Stimulated activated CD4-positive, alpha-beta T cell treated with anti-CD3 and anti-CD28 coated beads, Interleukin-1b, Interleukin-23, amount 100 ng/mL, for 1 hour (primary cell): Measurements from ENCODE around the gene PSPC1.
"Not testable (repeated sequence)": the region's sequence is repeated elsewhere in the genome, so short reads cannot be mapped to it uniquely, and the experiment has no call there.

ENCODE experiments used
- DNase-seq, 2 donors: peaks; one replicate each; pipeline ENCODE4 v3.0.0-alpha.2; 2020; ENCODE audit warnings: low read depth in 2 of 2

PSPC1 gene

GRCh38 chr13:19764237-19764636, 18.5 kb downstream of the PSPC1 start:
- DNase-seq, result no peak

GRCh38 chr13:19763618-19764017, 19.1 kb downstream of the PSPC1 start:
- no peak for DNase-seq

GRCh38 chr13:19759669-19760068, 23.1 kb downstream of the PSPC1 start:
- DNase-seq, result no peak

- DNase-seq, result no peak
Measured at GRCh38 chr13:19742643-19743042, 40.1 kb downstream of the PSPC1 start.

- DNase-seq, result no peak
Measured at GRCh38 chr13:19737844-19738557, 44.7 kb downstream of the PSPC1 start.

- no peak for DNase-seq
Measured at GRCh38 chr13:19726611-19727010, 56.1 kb downstream of the PSPC1 start.

- no peak for DNase-seq
Measured at GRCh38 chr13:19725320-19725719, 57.4 kb downstream of the PSPC1 start.

GRCh38 chr13:19720039-19720438, 62.7 kb downstream of the PSPC1 start:
- no peak for DNase-seq

GRCh38 chr13:19713186-19713965, 69.4 kb downstream of the PSPC1 start:
- no peak for DNase-seq

- DNase-seq, result not testable (repeated sequence)
Measured at GRCh38 chr13:19709782-19710181, 73.0 kb downstream of the PSPC1 start.

- not testable (repeated sequence) for DNase-seq
Measured at GRCh38 chr13:19709039-19709438, 73.7 kb downstream of the PSPC1 start.

GRCh38 chr13:19704256-19704655, 78.5 kb downstream of the PSPC1 start:
- DNase-seq, result not testable (repeated sequence)

GRCh38 chr13:19701619-19702018, 81.1 kb downstream of the PSPC1 start:
- not testable (repeated sequence) for DNase-seq

- DNase-seq, result not testable (repeated sequence)
Measured at GRCh38 chr13:19700963-19701362, 81.8 kb downstream of the PSPC1 start.

- no peak for DNase-seq
Measured at GRCh38 chr13:19695829-19696228, 86.9 kb downstream of the PSPC1 start.

GRCh38 chr13:19695428-19695827, 87.3 kb downstream of the PSPC1 start:
- no peak for DNase-seq

GRCh38 chr13:19691447-19691846, 91.3 kb downstream of the PSPC1 start:
- DNase-seq, result not testable (repeated sequence)

- DNase-seq, result no peak
Measured at GRCh38 chr13:19685437-19685836, 97.3 kb downstream of the PSPC1 start.

GRCh38 chr13:19685034-19685433, 97.7 kb downstream of the PSPC1 start:
- DNase-seq, result no peak

GRCh38 chr13:19681517-19681916, 101.2 kb downstream of the PSPC1 start:
- DNase-seq, result no peak

- no peak for DNase-seq
Measured at GRCh38 chr13:19680751-19681150, 102.0 kb downstream of the PSPC1 start.

- DNase-seq, result no peak
Measured at GRCh38 chr13:19676168-19676567, 106.6 kb downstream of the PSPC1 start.

GRCh38 chr13:19674898-19675297, 107.8 kb downstream of the PSPC1 start:
- DNase-seq, result no peak
